ENCODE results near the gene NTSR2.

NTSR2 gene

DNA sequence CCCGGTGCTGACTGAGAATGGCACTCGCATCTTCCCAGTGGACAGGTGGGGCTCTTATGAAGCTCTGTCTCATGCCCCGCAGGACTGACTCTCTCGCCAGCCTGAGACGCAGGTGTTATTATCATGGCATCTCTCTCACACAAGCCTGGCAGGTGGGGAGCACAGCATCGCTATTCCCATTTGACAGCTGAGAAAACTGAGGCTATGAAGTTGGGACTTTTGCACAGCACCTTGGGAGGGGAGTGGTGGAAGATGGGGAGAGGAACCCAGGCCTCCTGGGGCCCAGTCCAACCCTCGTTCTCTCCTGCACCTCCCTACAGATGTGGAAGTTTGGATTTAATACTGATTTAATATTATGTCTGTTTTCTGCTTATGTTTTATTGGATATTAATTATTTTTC is 9.0 kb upstream of the NTSR2 start:
- H3K4me3 ChIP-seq (replicated peaks in 1 of 2; ENCODE audit: low read depth in 2 of 2, low read length in 2 of 2): no peak overlapping the region
- no peak for DNase-seq (ENCODE audit: low read depth in 2 of 2)
- TF ChIP-seq, protein P1, sequence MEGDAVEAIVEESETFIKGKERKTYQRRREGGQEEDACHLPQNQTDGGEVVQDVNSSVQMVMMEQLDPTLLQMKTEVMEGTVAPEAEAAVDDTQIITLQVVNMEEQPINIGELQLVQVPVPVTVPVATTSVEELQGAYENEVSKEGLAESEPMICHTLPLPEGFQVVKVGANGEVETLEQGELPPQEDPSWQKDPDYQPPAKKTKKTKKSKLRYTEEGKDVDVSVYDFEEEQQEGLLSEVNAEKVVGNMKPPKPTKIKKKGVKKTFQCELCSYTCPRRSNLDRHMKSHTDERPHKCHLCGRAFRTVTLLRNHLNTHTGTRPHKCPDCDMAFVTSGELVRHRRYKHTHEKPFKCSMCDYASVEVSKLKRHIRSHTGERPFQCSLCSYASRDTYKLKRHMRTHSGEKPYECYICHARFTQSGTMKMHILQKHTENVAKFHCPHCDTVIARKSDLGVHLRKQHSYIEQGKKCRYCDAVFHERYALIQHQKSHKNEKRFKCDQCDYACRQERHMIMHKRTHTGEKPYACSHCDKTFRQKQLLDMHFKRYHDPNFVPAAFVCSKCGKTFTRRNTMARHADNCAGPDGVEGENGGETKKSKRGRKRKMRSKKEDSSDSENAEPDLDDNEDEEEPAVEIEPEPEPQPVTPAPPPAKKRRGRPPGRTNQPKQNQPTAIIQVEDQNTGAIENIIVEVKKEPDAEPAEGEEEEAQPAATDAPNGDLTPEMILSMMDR (IDR thresholded peaks at IDR 0.05; ENCODE audit: low read depth, low read length): no peak

DNA sequence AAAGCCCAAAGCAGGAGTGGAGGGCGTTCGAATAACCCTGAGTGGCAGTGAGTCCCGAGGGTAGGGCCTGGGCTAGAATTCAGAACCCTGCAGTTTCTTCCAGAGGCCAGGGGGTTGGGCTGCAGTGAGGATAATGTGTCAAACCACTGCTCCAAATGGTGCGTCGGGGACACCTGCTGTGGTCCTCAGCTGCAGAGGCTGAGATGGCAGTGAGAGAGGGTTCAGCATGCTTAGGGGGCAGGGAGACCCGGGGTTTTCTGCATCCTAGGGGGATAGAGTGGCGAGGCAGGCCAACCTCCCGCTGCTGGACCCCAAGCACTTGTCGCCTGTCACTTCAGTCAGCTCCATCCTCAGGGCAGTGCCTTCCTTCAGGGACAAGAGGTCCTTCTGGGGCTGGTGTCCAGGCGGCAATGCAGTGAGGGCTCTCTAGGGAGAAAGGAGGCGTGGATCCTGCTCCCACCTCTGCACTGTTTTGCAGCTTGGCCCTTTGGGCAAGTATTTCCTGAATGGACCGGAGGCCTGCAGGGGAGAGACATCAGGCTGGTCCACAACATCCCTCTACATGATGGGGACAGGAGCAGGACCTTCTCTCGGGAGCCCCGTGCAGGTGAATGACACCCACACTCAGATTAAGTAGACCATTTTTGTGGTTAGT is 8.4 kb upstream of the NTSR2 start:
- TF ChIP-seq, protein P1 (IDR thresholded peaks at IDR 0.05; ENCODE audit: low read depth, low read length): no peak
- H3K4me3 ChIP-seq (replicated peaks in 1 of 2; ENCODE audit: low read depth in 2 of 2, low read length in 2 of 2): no peak overlapping the region
- DNase-seq (ENCODE audit: low read depth in 2 of 2): no peak

- no peak for DNase-seq (ENCODE audit: low read depth in 2 of 2)
- H3K4me3 ChIP-seq (replicated peaks in 1 of 2; ENCODE audit: low read depth in 2 of 2, low read length in 2 of 2): no peak overlapping the region
- TF ChIP-seq, protein P1 (IDR thresholded peaks at IDR 0.05; ENCODE audit: low read depth, low read length): no peak
These were observed 7.4 kb upstream of the NTSR2 start for GRCh38 chr2:11677136-11678055.

DNA sequence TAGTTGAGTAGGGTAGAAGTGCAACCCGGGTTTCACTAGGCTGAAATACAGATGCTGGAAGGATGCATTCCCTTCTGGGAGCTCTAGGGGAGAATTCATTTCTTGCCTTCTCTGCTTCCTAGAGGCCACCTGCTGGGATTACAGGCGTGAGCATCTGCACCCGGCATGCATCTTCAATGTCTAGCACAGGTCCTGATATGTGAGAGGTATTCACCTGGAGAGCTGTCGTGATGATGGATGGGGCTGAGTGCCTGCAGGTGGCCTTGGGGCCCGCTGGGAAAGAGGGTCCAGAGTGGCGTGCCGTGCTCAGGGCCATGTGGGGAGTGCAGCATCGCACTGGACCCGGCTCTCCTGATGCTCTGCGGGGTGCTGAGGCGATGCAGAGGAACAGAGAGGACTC is 6.6 kb upstream of the NTSR2 start:
- TF ChIP-seq, protein P1 (IDR thresholded peaks at IDR 0.05; ENCODE audit: low read depth, low read length): no peak
- no peak overlapping the region for H3K4me3 ChIP-seq (replicated peaks in 1 of 2; ENCODE audit: low read depth in 2 of 2, low read length in 2 of 2)
- DNase-seq (ENCODE audit: low read depth in 2 of 2): no peak

GRCh38 chr2:11675423-11676112 is 5.6 kb upstream of the NTSR2 start:
- TF ChIP-seq, protein P1 (IDR thresholded peaks at IDR 0.05; ENCODE audit: low read depth, low read length): no peak
- no peak overlapping the region for H3K4me3 ChIP-seq (replicated peaks in 1 of 2; ENCODE audit: low read depth in 2 of 2, low read length in 2 of 2)
- no peak for DNase-seq (ENCODE audit: low read depth in 2 of 2)

DNA sequence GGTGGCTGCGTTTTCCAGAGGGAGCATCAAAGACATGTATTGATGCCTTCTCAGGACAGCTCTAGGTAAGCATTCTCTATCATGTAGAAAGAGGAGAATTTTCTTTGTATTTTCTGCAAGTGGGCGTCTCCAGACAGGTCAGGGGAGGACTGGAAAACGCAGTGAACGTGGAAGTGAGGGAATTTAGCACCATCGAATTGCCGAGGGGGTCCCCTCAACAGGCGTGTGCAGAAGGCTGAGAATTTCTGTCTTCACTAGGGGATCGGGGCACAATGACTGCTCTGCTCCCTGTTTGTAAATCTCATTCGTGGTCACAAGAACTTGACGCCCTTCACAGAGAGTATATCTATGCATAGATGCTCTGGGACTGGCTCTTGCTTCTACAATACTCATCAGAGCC is 5.0 kb upstream of the NTSR2 start:
- H3K4me3 ChIP-seq (replicated peaks in 1 of 2; ENCODE audit: low read depth in 2 of 2, low read length in 2 of 2): no peak overlapping the region
- no peak for DNase-seq (ENCODE audit: low read depth in 2 of 2)
- TF ChIP-seq, protein P1 (IDR thresholded peaks at IDR 0.05; ENCODE audit: low read depth, low read length): no peak

Data from cardiac fibroblast (primary cell).